Large intestine (tissue), 3 donors: ENCODE measurements around the gene BBS5. TPM values are rescaled to one million over a fixed set of nuclear protein-coding genes. Genes with fewer than 3 reads are reported as not detected.
"Not testable (repeated sequence)": the region's sequence is repeated elsewhere in the genome, so short reads cannot be mapped to it uniquely, and the experiment has no call there.

ENCODE experiments used
- DNase-seq, 2 donors: peaks; one replicate each; pipeline versions ENCODE4 v3.0.0 to v3.0.0-alpha.2; 2013
- H3K27ac ChIP-seq: one replicate; pipeline ENCODE4 v1.5.1; 2013; ENCODE audit warnings: low read length
- H3K27me3 ChIP-seq: 2 replicates; pipeline ENCODE4 v1.6.1; 2013; ENCODE audit warnings: low read length; ENCODE audit not compliant: control insufficient read depth, insufficient read depth
- H3K36me3 ChIP-seq: 2 replicates; pipeline ENCODE4 v1.6.1; 2013; ENCODE audit warnings: low read length; ENCODE audit not compliant: control insufficient read depth, insufficient read depth
- H3K4me1 ChIP-seq: one replicate; pipeline ENCODE4 v1.6.1; 2013; ENCODE audit warnings: low read length; ENCODE audit not compliant: control insufficient read depth, insufficient read depth
- H3K4me3 ChIP-seq: one replicate; pipeline ENCODE4 v1.5.1; 2013; ENCODE audit warnings: low read length
- H3K9me3 ChIP-seq: one replicate; pipeline ENCODE4 v1.6.1; 2013; ENCODE audit warnings: mild to moderate bottlenecking, low read depth, low read length, moderate library complexity; ENCODE audit not compliant: control insufficient read depth
- WGBS: methylation state at CpG from one replicate; pipeline ENCODE4 v1.1.5; 2013; ENCODE audit warnings: low lambda C conversion rate; ENCODE audit not compliant: insufficient coverage; 5-methylcytosine and 5-hydroxymethylcytosine counted together
- polyA plus RNA-seq: library from polyadenylated mRNA; unstranded; fragments of 120-200 nt; gene quantifications from one replicate; pipeline ENCODE4 v1.2.1, GENCODE V29; 2013

The BBS5 gene
- polyA plus RNA-seq, 1 donor: 5.8 TPM

GRCh38 chr2:169510496-169510895 lies 31.2 kb downstream of the BBS5 start:
- Histone ChIP-seq H3K4me1 (peaks cover 2% of the 10 kb centered on the region), H3K27ac (no peak overlapping the region), H3K36me3 (no peaks in the 10 kb centered on the region), H3K9me3 (peaks cover 2% of the 10 kb centered on the region), H3K27me3 (no peaks in the 10 kb centered on the region), H3K4me3 (no peak overlapping the region)
- WGBS: no CpG with 5 or more reads among the region's 4 CpGs
- DNase-seq: no peak

GRCh38 chr2:169511818-169512217 lies 32.5 kb downstream of the BBS5 start:
- Histone ChIP-seq H3K27me3 (no peaks in the 10 kb centered on the region), H3K9me3 (no peaks in the 10 kb centered on the region), H3K36me3 (no peaks in the 10 kb centered on the region), H3K4me1 (peaks cover 2% of the 10 kb centered on the region), H3K27ac (peak overlapping the region; percentile 16), H3K4me3 (no peak overlapping the region)
- 60% methylated on average over 1 of the region's 1 CpG for WGBS
- DNase-seq: peak in 1 of 2 donors; percentile 7

- no peak for DNase-seq
- WGBS: 78% methylated on average over 1 of the region's 2 CpGs
- H3K27ac ChIP-seq: peak overlapping the region; percentile 16
- H3K4me3 ChIP-seq: no peak overlapping the region
- peaks cover 2% of the 10 kb centered on the region for H3K4me1 ChIP-seq
- no peaks in the 10 kb centered on the region for H3K9me3 ChIP-seq
- H3K36me3 ChIP-seq: no peaks in the 10 kb centered on the region
- no peaks in the 10 kb centered on the region for H3K27me3 ChIP-seq
Measured at GRCh38 chr2:169512525-169512924, 33.2 kb downstream of the BBS5 start.

GRCh38 chr2:169513094-169513493 lies 33.8 kb downstream of the BBS5 start:
- Histone ChIP-seq H3K4me1 (peaks cover 2% of the 10 kb centered on the region), H3K4me3 (no peak overlapping the region), H3K27ac (no peak overlapping the region), H3K27me3 (no peaks in the 10 kb centered on the region), H3K36me3 (no peaks in the 10 kb centered on the region), H3K9me3 (no peaks in the 10 kb centered on the region)
- no peak for DNase-seq
- no CpG with 5 or more reads among the region's 1 CpG for WGBS

- Histone ChIP-seq H3K4me3 (no peak overlapping the region), H3K9me3 (no peaks in the 10 kb centered on the region), H3K27me3 (no peaks in the 10 kb centered on the region), H3K36me3 (no peaks in the 10 kb centered on the region), H3K4me1 (peaks cover 2% of the 10 kb centered on the region), H3K27ac (no peak overlapping the region)
- DNase-seq: no peak
- WGBS: 100% methylated on average over 1 of the region's 3 CpGs
Measured at GRCh38 chr2:169513926-169514325, 34.6 kb downstream of the BBS5 start.

- H3K27me3 ChIP-seq, H3K9me3 ChIP-seq, H3K36me3 ChIP-seq, DNase-seq, H3K4me3 ChIP-seq, H3K4me1 ChIP-seq, H3K27ac ChIP-seq: not testable (repeated sequence)
- 100% methylated on average over 1 of the region's 7 CpGs for WGBS
Measured at GRCh38 chr2:169514758-169515157, 35.5 kb downstream of the BBS5 start.

GRCh38 chr2:169516488-169516995 lies 37.2 kb downstream of the BBS5 start:
- not testable (repeated sequence) for H3K4me3 ChIP-seq, DNase-seq, H3K4me1 ChIP-seq, H3K9me3 ChIP-seq, H3K27ac ChIP-seq, H3K36me3 ChIP-seq, H3K27me3 ChIP-seq
- 95% methylated on average over 3 of the region's 10 CpGs for WGBS

- Histone ChIP-seq H3K4me3 (no peak overlapping the region), H3K9me3 (no peaks in the 10 kb centered on the region), H3K27ac (no peak overlapping the region), H3K27me3 (no peaks in the 10 kb centered on the region), H3K36me3 (peaks cover 2% of the 10 kb centered on the region), H3K4me1 (no peaks in the 10 kb centered on the region)
- no peak for DNase-seq
Measured at GRCh38 chr2:169520896-169521295, 41.6 kb downstream of the BBS5 start.

- Histone ChIP-seq H3K4me1 (no peaks in the 10 kb centered on the region), H3K27ac (no peak overlapping the region), H3K27me3 (no peaks in the 10 kb centered on the region), H3K9me3 (no peaks in the 10 kb centered on the region), H3K36me3 (peaks cover 2% of the 10 kb centered on the region), H3K4me3 (no peak overlapping the region)
- 0% methylated on average over 1 of the region's 5 CpGs for WGBS
- DNase-seq: no peak
Measured at GRCh38 chr2:169523681-169524080, 44.4 kb downstream of the BBS5 start.

GRCh38 chr2:169525434-169525833 lies 46.1 kb downstream of the BBS5 start:
- Histone ChIP-seq H3K4me3 (no peak overlapping the region), H3K36me3 (peaks cover 13% of the 10 kb centered on the region), H3K27me3 (no peaks in the 10 kb centered on the region), H3K9me3 (no peaks in the 10 kb centered on the region), H3K4me1 (no peaks in the 10 kb centered on the region), H3K27ac (no peak overlapping the region)
- 40% methylated on average over 1 of the region's 2 CpGs for WGBS
- DNase-seq: no peak

- Histone ChIP-seq H3K36me3 (peaks cover 16% of the 10 kb centered on the region), H3K27ac (no peak overlapping the region), H3K27me3 (no peaks in the 10 kb centered on the region), H3K4me1 (no peaks in the 10 kb centered on the region), H3K4me3 (no peak overlapping the region), H3K9me3 (no peaks in the 10 kb centered on the region)
- DNase-seq: no peak
Measured at GRCh38 chr2:169526451-169526850, 47.2 kb downstream of the BBS5 start.
